CD4-positive, alpha-beta T cell treated with Interleukin-15 for 1 hour (primary cell): ENCODE data around the gene UBE2E1.
"Not testable (repeated sequence)": the region's sequence is repeated elsewhere in the genome, so short reads cannot be mapped to it uniquely, and the experiment has no call there.

ENCODE experiments used
- DNase-seq: peaks from one replicate; pipeline ENCODE4 v3.0.0-alpha.2; 2020

UBE2E1 gene

GRCh38 chr3:23859012-23859743 is 53.4 kb downstream of the UBE2E1 start:
- no peak for DNase-seq

- DNase-seq, result no peak
These were observed 54.2 kb downstream of the UBE2E1 start for GRCh38 chr3:23859839-23860382.

GRCh38 chr3:23861689-23862088 is 55.9 kb downstream of the UBE2E1 start:
- no peak for DNase-seq

- no peak for DNase-seq
These were observed 57.3 kb downstream of the UBE2E1 start for GRCh38 chr3:23863060-23863459.

- DNase-seq, result no peak
These were observed 59.2 kb downstream of the UBE2E1 start for GRCh38 chr3:23864931-23865330.

- no peak for DNase-seq
These were observed 60.0 kb downstream of the UBE2E1 start for GRCh38 chr3:23865595-23866396.

GRCh38 chr3:23867400-23867799 is 61.6 kb downstream of the UBE2E1 start:
- DNase-seq, result no peak

GRCh38 chr3:23867838-23868237 is 62.1 kb downstream of the UBE2E1 start:
- no peak for DNase-seq

- DNase-seq, result no peak
These were observed 64.4 kb downstream of the UBE2E1 start for GRCh38 chr3:23869977-23870662.

GRCh38 chr3:23870663-23871043 is 64.9 kb downstream of the UBE2E1 start:
- not testable (repeated sequence) for DNase-seq

- not testable (repeated sequence) for DNase-seq
These were observed 65.6 kb downstream of the UBE2E1 start for GRCh38 chr3:23871361-23871760.

- no peak for DNase-seq
These were observed 66.6 kb downstream of the UBE2E1 start for GRCh38 chr3:23872330-23872729.

- DNase-seq, result no peak
These were observed 68.2 kb downstream of the UBE2E1 start for GRCh38 chr3:23873941-23874340.

GRCh38 chr3:23874359-23875112 is 68.8 kb downstream of the UBE2E1 start:
- DNase-seq, result no peak

- no peak for DNase-seq
These were observed 69.5 kb downstream of the UBE2E1 start for GRCh38 chr3:23875113-23875725.

- DNase-seq, result no peak
These were observed 71.2 kb downstream of the UBE2E1 start for GRCh38 chr3:23876923-23877322.

- no peak for DNase-seq
These were observed 71.7 kb downstream of the UBE2E1 start for GRCh38 chr3:23877329-23877980.

GRCh38 chr3:23879485-23879884 is 73.7 kb downstream of the UBE2E1 start:
- no peak for DNase-seq

- no peak for DNase-seq
These were observed 75.1 kb downstream of the UBE2E1 start for GRCh38 chr3:23880703-23881339.

- DNase-seq, result not testable (repeated sequence)
These were observed 76.2 kb downstream of the UBE2E1 start for GRCh38 chr3:23881993-23882392.

GRCh38 chr3:23882487-23882918 is 76.7 kb downstream of the UBE2E1 start:
- no peak for DNase-seq
